Cardiac ventricle fibroblast (primary cell): ENCODE data around the gene LST1. TPM values are rescaled to one million over a fixed set of nuclear protein-coding genes. Genes with fewer than 3 reads are reported as not detected.

Experiments
- total RNA-seq: library from RNA; depleted of rRNA; stranded (reverse); fragments of >200 nt; gene quantifications from 2 replicates; pipeline ENCODE4 v1.2.3, GENCODE V29; 2015

Gene LST1
- total RNA-seq: not detected in 2 replicates

GRCh38 chr6:31586008-31586407, at the start of gene LST1:
LST1 (plus strand) TSS chr6:31586277; CDS start chr6:31587300, 1,023 bp downstream.

GRCh38 chr6:31541658-31542521, 44.2 kb upstream of the LST1 start, which contains the start of gene DDX39B:
DDX39B (minus strand) TSS chr6:31542003; CDS start chr6:31540532, 1,471 bp downstream.

GRCh38 chr6:31546339-31546957, 39.6 kb upstream of the LST1 start, which contains the start of gene ATP6V1G2:
ATP6V1G2 (minus strand) TSS chr6:31546608; CDS start chr6:31546559, 49 bp downstream.

GRCh38 chr6:31546958-31547726, 38.9 kb upstream of the LST1 start, which contains the start of gene NFKBIL1:
NFKBIL1 (plus strand) TSS chr6:31547608; CDS start chr6:31547695, 87 bp downstream.

GRCh38 chr6:31572041-31572911, 13.8 kb upstream of the LST1 start, which contains the start of gene LTA:
LTA (plus strand) TSS chr6:31572289; CDS start chr6:31572743, 454 bp downstream.

GRCh38 chr6:31575335-31575901, 10.7 kb upstream of the LST1 start, which contains the start of gene TNF:
TNF (plus strand) TSS chr6:31575565; CDS start chr6:31575742, 177 bp downstream.

GRCh38 chr6:31582230-31582643, 3.8 kb upstream of the LST1 start, which contains the start of gene LTB:
LTB (minus strand) TSS chr6:31582424; CDS start chr6:31582417, 7 bp downstream.

GRCh38 chr6:31614684-31615578, 28.9 kb downstream of the LST1 start, which contains the start of gene AIF1:
AIF1 (plus strand) TSS chr6:31615234; CDS start chr6:31615330, 96 bp downstream.

GRCh38 chr6:31620586-31621319, 34.7 kb downstream of the LST1 start, which contains the start of gene PRRC2A:
PRRC2A (plus strand) TSS chr6:31620715; CDS start chr6:31622790, 2,075 bp downstream.

Other genes with a start within 250 kb of the LST1 start
- 231 and 468 TPM in 2 replicates for gene HLA-B, start 229.1 kb upstream of the LST1 start, total RNA-seq
- 12.6 TPM in 2 replicates for gene MICA, start 182.7 kb upstream of the LST1 start, total RNA-seq
- gene MICB, start 88.1 kb upstream of the LST1 start, total RNA-seq: 2.2 and 5.1 TPM in 2 replicates
- gene MCCD1, start 57.3 kb upstream of the LST1 start, total RNA-seq: not detected in 2 replicates
- gene DDX39B, start 44.3 kb upstream of the LST1 start, total RNA-seq: 205 and 225 TPM in 2 replicates
- 0.25 and 2.1 TPM in 2 replicates for gene ATP6V1G2, start 39.7 kb upstream of the LST1 start, total RNA-seq
- 21.5 and 21.6 TPM in 2 replicates for gene NFKBIL1, start 38.7 kb upstream of the LST1 start, total RNA-seq
- gene LTA, start 14.0 kb upstream of the LST1 start, total RNA-seq: not detected in 2 replicates
- not detected in 2 replicates for gene TNF, start 10.7 kb upstream of the LST1 start, total RNA-seq
- not detected in 2 replicates for gene LTB, start 3.9 kb upstream of the LST1 start, total RNA-seq
- not detected in 2 replicates for gene NCR3, start 6.7 kb downstream of the LST1 start, total RNA-seq
- gene AIF1, start 29.0 kb downstream of the LST1 start, total RNA-seq: not detected in 2 replicates
- 66.0 and 73.3 TPM in 2 replicates for gene PRRC2A, start 34.4 kb downstream of the LST1 start, total RNA-seq
- gene BAG6, start 66.4 kb downstream of the LST1 start, total RNA-seq: 169 and 177 TPM in 2 replicates
- 2.0 and 2.3 TPM in 2 replicates for gene APOM, start 69.6 kb downstream of the LST1 start, total RNA-seq
- 18.5 and 21.9 TPM in 2 replicates for gene C6orf47, start 74.5 kb downstream of the LST1 start, total RNA-seq
- 21.4 and 23.7 TPM in 2 replicates for gene GPANK1, start 78.7 kb downstream of the LST1 start, total RNA-seq
- 208 and 235 TPM in 2 replicates for gene CSNK2B, start 79.8 kb downstream of the LST1 start, total RNA-seq
- gene LY6G5B, start 83.7 kb downstream of the LST1 start, total RNA-seq: 0.44 and 0.50 TPM in 2 replicates
- gene LY6G5C, start 94.8 kb downstream of the LST1 start, total RNA-seq: 0.34 TPM in 1 of 2 replicates, not detected in the other
- 19.1 and 24.3 TPM in 2 replicates for gene ABHD16A, start 117.0 kb downstream of the LST1 start, total RNA-seq
- gene LY6G6F, start 120.6 kb downstream of the LST1 start, total RNA-seq: not detected in 2 replicates
- not detected in 2 replicates for gene LY6G6D, start 129.1 kb downstream of the LST1 start, total RNA-seq
- not detected in 2 replicates for gene LY6G6C, start 135.5 kb downstream of the LST1 start, total RNA-seq
- 0.06 TPM in 1 of 2 replicates, not detected in the other for gene MPIG6B, start 137.1 kb downstream of the LST1 start, total RNA-seq
- gene DDAH2, start 143.0 kb downstream of the LST1 start, total RNA-seq: 48.5 and 60.7 TPM in 2 replicates
- gene CLIC1, start 150.3 kb downstream of the LST1 start, total RNA-seq: 293 and 305 TPM in 2 replicates
- 1.6 and 4.2 TPM in 2 replicates for gene MSH5, start 153.7 kb downstream of the LST1 start, total RNA-seq
- gene SAPCD1, start 176.4 kb downstream of the LST1 start, total RNA-seq: 0.44 and 0.50 TPM in 2 replicates
- gene VWA7, start 191.1 kb downstream of the LST1 start, total RNA-seq: 0.10 and 0.12 TPM in 2 replicates
- 54.7 and 63.3 TPM in 2 replicates for gene VARS1, start 209.5 kb downstream of the LST1 start, total RNA-seq
- gene LSM2, start 220.7 kb downstream of the LST1 start, total RNA-seq: 36.0 and 38.2 TPM in 2 replicates
- 0.62 and 1.7 TPM in 2 replicates for gene HSPA1L, start 229.0 kb downstream of the LST1 start, total RNA-seq
- gene HSPA1A, start 229.3 kb downstream of the LST1 start, total RNA-seq: 93.9 and 97.6 TPM in 2 replicates
- 101 and 110 TPM in 2 replicates for gene HSPA1B, start 241.5 kb downstream of the LST1 start, total RNA-seq